Cerebellar cortex (tissue), 1 donor: ENCODE results near the gene KRTAP10-8.
"Not testable (repeated sequence)": the region's sequence is repeated elsewhere in the genome, so short reads cannot be mapped to it uniquely, and the experiment has no call there.

Source experiments
- DNase-seq: peaks from one replicate; pipeline ENCODE4 v3.0.0-alpha.2; 2015; ENCODE audit warnings: low spot score

The KRTAP10-8 gene

GRCh38 chr21:44579056-44579832 lies 32.6 kb upstream of the KRTAP10-8 start:
- no peak for DNase-seq

- DNase-seq = peak; percentile 18
Measured at GRCh38 chr21:44579833-44580144, 32.1 kb upstream of the KRTAP10-8 start.

GRCh38 chr21:44580231-44580821 lies 31.6 kb upstream of the KRTAP10-8 start, which contains the start of gene KRTAP10-5:
Gene KRTAP10-5, minus strand, starts transcription at chr21:44580604. Its CDS starts 26 bp downstream, at chr21:44580578.
- DNase-seq = not testable (repeated sequence)

- DNase-seq = no peak
Measured at GRCh38 chr21:44581158-44581557, 30.7 kb upstream of the KRTAP10-8 start.

GRCh38 chr21:44582055-44582454 lies 29.8 kb upstream of the KRTAP10-8 start:
- DNase-seq = no peak

- no peak for DNase-seq
Measured at GRCh38 chr21:44583089-44583799, 28.6 kb upstream of the KRTAP10-8 start.

- no peak for DNase-seq
Measured at GRCh38 chr21:44583800-44584147, 28.1 kb upstream of the KRTAP10-8 start.

- no peak for DNase-seq
Measured at GRCh38 chr21:44585892-44586291, 26.0 kb upstream of the KRTAP10-8 start.

GRCh38 chr21:44589094-44589493 lies 22.8 kb upstream of the KRTAP10-8 start:
- DNase-seq = no peak

- no peak for DNase-seq
Measured at GRCh38 chr21:44589586-44590305, 22.1 kb upstream of the KRTAP10-8 start.

GRCh38 chr21:44590311-44590721 lies 21.6 kb upstream of the KRTAP10-8 start:
- DNase-seq = no peak

- DNase-seq = peak; percentile 14
Measured at GRCh38 chr21:44590897-44591800, 20.7 kb upstream of the KRTAP10-8 start.

- DNase-seq = peak; percentile 9
Measured at GRCh38 chr21:44591801-44592130, 20.1 kb upstream of the KRTAP10-8 start.

GRCh38 chr21:44592446-44593311 lies 19.2 kb upstream of the KRTAP10-8 start, which contains the start of gene KRTAP10-6:
Gene KRTAP10-6, minus strand, starts transcription at chr21:44592505. Its CDS starts 21 bp downstream, at chr21:44592484.
- DNase-seq = no peak

GRCh38 chr21:44593598-44594405 lies 18.1 kb upstream of the KRTAP10-8 start:
- DNase-seq = no peak

- DNase-seq = no peak
Measured at GRCh38 chr21:44594406-44594916, 17.4 kb upstream of the KRTAP10-8 start.

GRCh38 chr21:44595524-44595923 lies 16.4 kb upstream of the KRTAP10-8 start:
- DNase-seq = no peak

- no peak for DNase-seq
Measured at GRCh38 chr21:44596068-44596725, 15.7 kb upstream of the KRTAP10-8 start.

- no peak for DNase-seq
Measured at GRCh38 chr21:44598061-44598460, 13.8 kb upstream of the KRTAP10-8 start.
